IMR-90 (cell line): ENCODE measurements around the gene LIMS1. TPM values are rescaled to one million over a fixed set of nuclear protein-coding genes. Genes with fewer than 3 reads are reported as not detected.

ENCODE experiments used
- ATAC-seq: fragments of 200-7000 bp; cut with Tn5 transposase; 2 replicates; pipeline ENCODE4 v1.9.1; 2020; ENCODE audit warnings: low read depth, mild to moderate bottlenecking, moderate library complexity
- BruUV-seq: library from RNA; stranded (reverse); fragments of 400-500 nt; replicated peaks from 2 replicates; lab custom pipeline; 2021; lab: Mats Ljungman, UMichigan
- CTCF ChIA-PET: fragments of 300-600 bp; formaldehyde crosslinking; extraction: SDS; loops from one replicate; lab custom pipeline; 2021; ENCODE audit warnings: antibody characterized with exemption; lab: Yijun Ruan, JAX
- POLR2A ChIA-PET: fragments of 300-600 bp; sonication (Branson Sonifier 250); formaldehyde crosslinking; loops from one replicate; lab custom pipeline; 2022; ENCODE audit warnings: antibody characterized with exemption; ENCODE audit not compliant: unreplicated experiment; lab: Charles Lee
- DNase-seq: peaks from one replicate; pipeline ENCODE4 v3.0.0; 2013
- H2AFZ ChIP-seq: replicated peaks from 2 replicates; pipeline ENCODE3; 2013; ENCODE audit warnings: low read length, mild to moderate bottlenecking; ENCODE audit not compliant: poor library complexity
- H2AK5ac ChIP-seq: 2 replicates; pipeline ENCODE4 v1.6.1; 2013; ENCODE audit warnings: low read depth, low read length, inconsistent platforms
- H2AK9ac ChIP-seq: replicated peaks from 2 replicates; pipeline ENCODE3; 2013; ENCODE audit warnings: mild to moderate bottlenecking, low read depth, low read length, moderate library complexity; ENCODE audit not compliant: poor library complexity
- H2BK120ac ChIP-seq: 2 replicates; pipeline ENCODE4 v1.6.1; 2013; ENCODE audit warnings: low read depth, low read length, inconsistent platforms
- H2BK15ac ChIP-seq: 3 replicates; pipeline ENCODE4 v1.6.1; 2013; ENCODE audit warnings: low read depth, low read length, inconsistent platforms
- H2BK20ac ChIP-seq: 2 replicates; pipeline ENCODE4 v1.6.1; 2013; ENCODE audit warnings: low read depth, mild to moderate bottlenecking, inconsistent platforms, low read length, moderate library complexity
- H2BK5ac ChIP-seq: 2 replicates; pipeline ENCODE4 v1.6.1; 2013; ENCODE audit warnings: mild to moderate bottlenecking, low read depth, low read length, inconsistent platforms; ENCODE audit not compliant: poor library complexity, severe bottlenecking
- H3K14ac ChIP-seq: replicated peaks from 2 replicates; pipeline ENCODE4 v1.6.1; 2013; ENCODE audit warnings: low read depth, low read length, inconsistent platforms
- H3K18ac ChIP-seq: 2 replicates; pipeline ENCODE4 v1.6.1; 2013; ENCODE audit warnings: low read depth, low read length, control low read depth
- H3K23ac ChIP-seq: 2 replicates; pipeline ENCODE4 v1.6.1; 2013; ENCODE audit warnings: low read depth, low read length, inconsistent platforms
- H3K27ac ChIP-seq: 2 replicates; pipeline ENCODE4 v1.5.1; 2013; ENCODE audit warnings: mild to moderate bottlenecking, control low read depth, low read length; ENCODE audit not compliant: insufficient read depth
- H3K27me3 ChIP-seq: 2 replicates; pipeline ENCODE4 v1.6.1; 2013; ENCODE audit warnings: low read length; ENCODE audit not compliant: control insufficient read depth, insufficient read depth
- H3K36me3 ChIP-seq: 2 replicates; pipeline ENCODE4 v1.6.1; 2013; ENCODE audit warnings: low read length, mixed read lengths; ENCODE audit not compliant: control insufficient read depth, insufficient read depth
- H3K4ac ChIP-seq: 2 replicates; pipeline ENCODE4 v1.6.1; 2013; ENCODE audit warnings: low read depth, low read length, inconsistent platforms
- H3K4me1 ChIP-seq: 2 replicates; pipeline ENCODE4 v1.6.1; 2013; ENCODE audit warnings: low read length, mixed read lengths; ENCODE audit not compliant: control insufficient read depth, insufficient read depth
- H3K4me2 ChIP-seq: 2 replicates; pipeline ENCODE4 v1.6.1; 2013; ENCODE audit warnings: low read depth, mild to moderate bottlenecking, control low read depth, low read length, moderate library complexity
- H3K4me3 ChIP-seq: 2 replicates; pipeline ENCODE4 v1.5.1; 2013; ENCODE audit warnings: low read depth, mild to moderate bottlenecking, control low read depth, low read length, moderate library complexity; ENCODE audit not compliant: insufficient read depth
- H3K56ac ChIP-seq: 2 replicates; pipeline ENCODE4 v1.6.1; 2013; ENCODE audit warnings: low read length, inconsistent platforms; ENCODE audit not compliant: insufficient read depth; ENCODE audit errors: extremely low read depth
- H3K79me1 ChIP-seq, 2 experiments: 2 replicates each; pipeline ENCODE4 v1.6.1; 2013; ENCODE audit warnings: low read length in 2 of 2, inconsistent platforms in 1 of 2, low read depth in 1 of 2
- H3K9ac ChIP-seq: 2 replicates; pipeline ENCODE4 v1.6.1; 2013; ENCODE audit warnings: low read depth, low read length, control low read depth
- H3K9me1 ChIP-seq: 2 replicates; pipeline ENCODE4 v1.6.1; 2013; ENCODE audit warnings: low read length, inconsistent platforms; ENCODE audit not compliant: insufficient read depth
- H3K9me3 ChIP-seq: 2 replicates; pipeline ENCODE4 v1.6.1; 2013; ENCODE audit warnings: low read length; ENCODE audit not compliant: control insufficient read depth, insufficient read depth
- H4K20me1 ChIP-seq: 2 replicates; pipeline ENCODE4 v1.6.1; 2013; ENCODE audit warnings: low read length, inconsistent platforms; ENCODE audit not compliant: insufficient read depth
- H4K5ac ChIP-seq: 2 replicates; pipeline ENCODE4 v1.6.1; 2013; ENCODE audit warnings: mild to moderate bottlenecking, low read depth, low read length, control low read depth
- H4K8ac ChIP-seq, 2 experiments: 2 replicates each; pipeline ENCODE4 v1.6.1; 2013; ENCODE audit warnings: low read depth in 2 of 2, low read length in 2 of 2, control low read depth in 1 of 2, inconsistent platforms in 1 of 2
- H4K91ac ChIP-seq: 2 replicates; pipeline ENCODE4 v1.6.1; 2013; ENCODE audit warnings: low read depth, low read length, inconsistent platforms; ENCODE audit not compliant: insufficient read depth
- MXI1 ChIP-seq: IDR thresholded peaks from 2 replicates; pipeline ENCODE4 v1.6.1; 2012; ENCODE audit warnings: low read depth, mild to moderate bottlenecking, low read length, moderate library complexity, borderline replicate concordance
- SMC3 ChIP-seq: fragments of 150-350 bp; IDR thresholded peaks from 2 replicates; pipeline ENCODE4 v1.6.1; 2016; ENCODE audit warnings: low read depth, mild to moderate bottlenecking, antibody characterized with exemption, low read length, moderate library complexity
- WGBS, 2 experiments: methylation state at CpG; one replicate each; pipeline versions ENCODE4 v1.1.5 to v1.1.7; 2013; ENCODE audit warnings: missing lambda C conversion rate in 2 of 2; ENCODE audit not compliant: insufficient read length in 1 of 2; ENCODE audit errors: extremely low coverage in 2 of 2; 5-methylcytosine and 5-hydroxymethylcytosine counted together
- dilution Hi-C: fragments of 300-500 bp; cut with HindIII; formaldehyde crosslinking; loops from one replicate; pipeline ENCODE4 v1.14.3; 2018; ENCODE audit warnings: low sequenced_read_pairs; ENCODE audit not compliant: unreplicated experiment
- in situ Hi-C: fragments of 300-500 bp; cut with MboI; formaldehyde crosslinking; loops from 3 replicates; pipeline ENCODE4 v1.14.3; 2019; ENCODE audit warnings: low sequenced_read_pairs, inconsistent platforms, mixed read lengths
- intact Hi-C: fragments of 100-400 bp; cut with micrococcal nuclease; formaldehyde crosslinking; loops from 2 replicates; pipeline ENCODE4 v1.10.0; 2022
- polyA plus RNA-seq, 3 experiments: library from polyadenylated mRNA; depleted of rRNA; stranded (reverse); fragments of >200 nt; gene quantifications; 2 replicates each; pipeline ENCODE4 v1.2.3, GENCODE V29; 2012; ENCODE audit warnings: low replicate concordance in 1 of 3
- total RNA-seq: library from RNA; depleted of rRNA; stranded (reverse); fragments of >200 nt; gene quantifications from 2 replicates; pipeline ENCODE4 v1.2.3, GENCODE V29; 2012

LIMS1 gene
- total and polyA plus RNA-seq, 2 of the 4 experiments (the other 2 are of a cell fraction): 59.1 to 131 TPM

GRCh38 chr2:108634576-108635160, 100.4 kb downstream of the LIMS1 start:
- no TSS peak for BruUV-seq
- peaks cover 26% of the 10 kb centered on the region for H3K4me1 ChIP-seq
- no peak for TF ChIP-seq SMC3
- TF ChIP-seq MXI1: peak; percentile 59; the same call in 1 of the 2 replicates
- H4K91ac ChIP-seq: peak overlapping the region; percentile 35; the same call in 1 of the 2 replicates
- H4K5ac ChIP-seq: peak overlapping the region; percentile 17; the same call in 1 of the 2 replicates
- H2BK20ac ChIP-seq: peak overlapping the region; percentile 65; the same call in 1 of the 2 replicates
- peak overlapping the region; percentile 71 for H2AK5ac ChIP-seq
- H3K23ac ChIP-seq: peak overlapping the region; percentile 84
- peaks cover 46% of the 10 kb centered on the region for H4K20me1 ChIP-seq
- H2BK15ac ChIP-seq: peak overlapping the region; percentile 33; the same call in 2 of the 3 replicates
- H3K4ac ChIP-seq: peak overlapping the region; percentile 73
- H3K4me2 ChIP-seq: no peak overlapping the region
- H3K14ac ChIP-seq: peak overlapping the region; percentile 91
- peak overlapping the region; percentile 16 for H3K27ac ChIP-seq
- H3K79me1 ChIP-seq: peaks cover 25 to 83% of the 10 kb centered on the region in 2 experiments
- no peaks in the 10 kb centered on the region for H3K36me3 ChIP-seq
- in situ Hi-C loops (no loop called here), dilution Hi-C loops (no loop called here), intact Hi-C loops (no loop called here)
- no peaks in the 10 kb centered on the region for H3K9me3 ChIP-seq
- DNase-seq (no peak), ATAC-seq (no peak)
- CTCF ChIA-PET: interaction anchor here (0.7 kb wide), 1 partner anchor 48 kb away, joined by 3 read pairs; no protein-coding TSS in a partner anchor
- H2AK9ac ChIP-seq: peak overlapping the region; percentile 7
- H3K56ac ChIP-seq: no peak overlapping the region
- H2AFZ ChIP-seq: no peak overlapping the region
- no peaks in the 10 kb centered on the region for H3K27me3 ChIP-seq
- WGBS, 2 experiments: 60% methylated on average over 2 of the region's 10 CpGs; no CpG with 5 or more reads in 1 of the 2 experiments
- POLR2A ChIA-PET: no interaction called here
- peak overlapping the region; percentile 9 for H2BK5ac ChIP-seq
- H3K4me3 ChIP-seq: no peak overlapping the region
- H4K8ac ChIP-seq: peak overlapping the region in 1 of 2 experiments; percentile 53; a peak in 1 of 4 replicates
- peak overlapping the region; percentile 65; the same call in 1 of the 2 replicates for H3K18ac ChIP-seq
- H3K9ac ChIP-seq: no peak overlapping the region
- peak overlapping the region; percentile 65 for H2BK120ac ChIP-seq
- H3K9me1 ChIP-seq: peaks cover 34% of the 10 kb centered on the region
